GM12878 (cell line): Measurements from ENCODE around the gene FNDC3B. TPM values are rescaled to one million over a fixed set of nuclear protein-coding genes. Genes with fewer than 3 reads are reported as not detected.

Experiments used
- ATAC-seq: fragments of 200-7000 bp; cut with Tn5 transposase; 3 replicates; pipeline ENCODE4 v1.9.1; 2020; ENCODE audit warnings: mild to moderate bottlenecking, moderate library complexity
- BruUV-seq: library from RNA; stranded (reverse); fragments of 400-500 nt; replicated peaks from 2 replicates; lab custom pipeline; 2021; lab: Mats Ljungman, UMichigan
- CTCF ChIA-PET: fragments of 300-600 bp; sonication (Branson Sonifier 250); formaldehyde crosslinking; extraction: SDS; loops from one replicate; lab custom pipeline; 2021; ENCODE audit warnings: inconsistent platforms; lab: Yijun Ruan, JAX
- POLR2A ChIA-PET: fragments of 350-600 bp; formaldehyde crosslinking; extraction: SDS; loops from one replicate; lab custom pipeline; 2021; ENCODE audit warnings: inconsistent platforms; lab: Charles Lee
- RAD21 ChIA-PET: fragments of 300-600 bp; sonication (Branson Sonifier 250); formaldehyde crosslinking; loops from one replicate; lab custom pipeline; 2023; ENCODE audit warnings: antibody characterized with exemption; ENCODE audit not compliant: unreplicated experiment; lab: Charles Lee
- SMC1A ChIA-PET: fragments of 300-600 bp; sonication (Branson Sonifier 250); formaldehyde crosslinking; loops from one replicate; lab custom pipeline; 2023; ENCODE audit not compliant: unreplicated experiment, uncharacterized antibody; lab: Charles Lee
- DNase-seq: peaks from one replicate; pipeline ENCODE4 v3.0.0-alpha.2; 2011; ENCODE audit warnings: low read depth, low spot score
- FAIRE-seq: peaks from 3 replicates; lab custom pipeline; 2011; peaks lifted over from hg19 to GRCh38; lab: Jason Lieb, UNC
- H2AFZ ChIP-seq: 2 replicates; pipeline ENCODE4 v1.6.0; 2011; ENCODE audit warnings: low read depth, low read length, control low read depth; ENCODE audit not compliant: control insufficient read depth
- H3K27ac ChIP-seq: 2 replicates; pipeline ENCODE4 v1.5.1; 2011; ENCODE audit warnings: control low read depth; ENCODE audit not compliant: control insufficient read depth, insufficient read depth
- H3K27me3 ChIP-seq, 2 experiments: replicated peaks in 1 of 2; 2 replicates each; pipeline versions ENCODE4 v1.6.0 to v1.6.1; 2011; ENCODE audit warnings: low read length in 1 of 2; ENCODE audit not compliant: control insufficient read depth in 2 of 2, insufficient read depth in 2 of 2
- H3K36me3 ChIP-seq, 2 experiments: 2 replicates each; pipeline ENCODE4 v1.5.1; 2011; ENCODE audit warnings: low read length in 1 of 2; ENCODE audit not compliant: control insufficient read depth in 2 of 2, insufficient read depth in 2 of 2
- H3K4me1 ChIP-seq: 2 replicates; pipeline ENCODE4 v1.6.1; 2011; ENCODE audit warnings: mild to moderate bottlenecking, low read length, moderate library complexity, mixed read lengths; ENCODE audit not compliant: control insufficient read depth, insufficient read depth
- H3K4me2 ChIP-seq: 2 replicates; pipeline ENCODE4 v1.6.0; 2011; ENCODE audit warnings: control low read depth; ENCODE audit not compliant: control insufficient read depth, insufficient read depth
- H3K4me3 ChIP-seq: fragments of 200-600 bp; sonication (generic); 2 replicates; pipeline ENCODE4 v1.5.1; 2016
- H3K79me2 ChIP-seq: 2 replicates; pipeline ENCODE4 v1.6.0; 2011; ENCODE audit warnings: low read length; ENCODE audit not compliant: control insufficient read depth, insufficient read depth
- H3K9ac ChIP-seq: 2 replicates; pipeline ENCODE4 v1.8.0; 2011; ENCODE audit warnings: low read length, control low read depth, mixed read lengths; ENCODE audit not compliant: control insufficient read depth, insufficient read depth
- H3K9me3 ChIP-seq: replicated peaks from 3 replicates; pipeline ENCODE4 v1.5.1; 2011; ENCODE audit warnings: mild to moderate bottlenecking, low read length; ENCODE audit not compliant: control insufficient read depth, insufficient read depth
- H4K20me1 ChIP-seq: 2 replicates; pipeline ENCODE4 v1.6.0; 2011; ENCODE audit not compliant: control insufficient read depth, insufficient read depth
- CEBPB ChIP-seq, 2 experiments: fragments of 150-350 bp in 1 of 2; IDR thresholded peaks; 2 replicates each; pipeline ENCODE4 v1.6.1; 2012 to 2014; ENCODE audit warnings: low read depth in 2 of 2, low read length in 2 of 2, borderline replicate concordance in 1 of 2, inconsistent platforms in 1 of 2
- HDAC2 ChIP-seq: fragments of 200-600 bp; sonication (generic); IDR thresholded peaks from 2 replicates; pipeline ENCODE4 v1.6.1; 2017
- MEF2B ChIP-seq: fragments of 450-650 bp; IDR thresholded peaks from 2 replicates; pipeline ENCODE4 v1.6.1; 2018; ENCODE audit warnings: mild to moderate bottlenecking, moderate library complexity; ENCODE audit not compliant: partially characterized antibody, poor library complexity, severe bottlenecking
- SREBF1 ChIP-seq: IDR thresholded peaks from 2 replicates; pipeline ENCODE4 v1.6.1; 2012; ENCODE audit warnings: mild to moderate bottlenecking, low read length
- SREBF2 ChIP-seq: IDR thresholded peaks from 2 replicates; pipeline ENCODE4 v1.6.1; 2012; ENCODE audit warnings: mild to moderate bottlenecking, low read length
- STAT1 ChIP-seq: fragments of 450-650 bp; conservative IDR thresholded peaks from 2 replicates; pipeline ENCODE4 v1.6.1; 2014; ENCODE audit warnings: antibody characterized with exemption, mild to moderate bottlenecking
- TBL1XR1 ChIP-seq: IDR thresholded peaks from 2 replicates; pipeline ENCODE4 v1.6.1; 2012; ENCODE audit warnings: low read depth, low read length, improper control_type of control experiment
- YY1 ChIP-seq: IDR thresholded peaks from 2 replicates; pipeline ENCODE4 v1.6.1; 2011; ENCODE audit warnings: low read depth, mild to moderate bottlenecking, low read length
- ZBTB11 ChIP-seq: fragments of 450-650 bp; formaldehyde crosslinking; IDR thresholded peaks from 2 replicates; pipeline ENCODE4 v1.5.0; 2022; ENCODE audit warnings: mild to moderate bottlenecking, missing genetic modification characterization
- ZNF217 ChIP-seq: fragments of 450-650 bp; IDR thresholded peaks from 2 replicates; pipeline ENCODE4 v1.6.1; 2017; ENCODE audit warnings: antibody characterized with exemption, mild to moderate bottlenecking
- WGBS: methylation state at CpG from one replicate; pipeline ENCODE4 v1.1.6; 2016; ENCODE audit warnings: low lambda C conversion rate; ENCODE audit not compliant: insufficient replicate concordance, insufficient coverage; ENCODE audit errors: missing lambda C conversion rate; 5-methylcytosine and 5-hydroxymethylcytosine counted together
- in situ Hi-C: fragments of 300-500 bp; cut with MboI; formaldehyde crosslinking; loops from 9 replicates; pipeline ENCODE4 v1.14.3; 2018; ENCODE audit warnings: mixed read lengths
- intact Hi-C: fragments of 100-400 bp; cut with micrococcal nuclease; formaldehyde crosslinking; loops from one replicate; pipeline ENCODE4 v1.14.2; 2022; ENCODE audit not compliant: unreplicated experiment
- polyA plus RNA-seq, 11 experiments: library from polyadenylated mRNA; depleted of rRNA in 4 of 11; unstranded in 6 of 11; stranded (reverse) in 5 of 11; fragments of >200 nt; fragmentation: Nextera tagmentation in 4 of 11; fragmentation: Illumina TruSeq in 1 of 11; extraction: Ambion mirVana in 4 of 11; extraction: Trizol in 1 of 11; gene quantifications; 1 replicate in 1 of 11; 2 replicates in 10 of 11; pipeline versions ENCODE4 v1.2.1 to v1.2.3, GENCODE V29; 2011 to 2016; ENCODE audit warnings: inconsistent platforms in 2 of 11, missing spikeins in 2 of 11, low read depth in 1 of 11
- total RNA-seq, 4 experiments: library from RNA; depleted of rRNA in 3 of 4; stranded (reverse); fragments of >200 nt in 3 of 4; fragmentation: Illumina TruSeq in 1 of 4; extraction: Trizol in 1 of 4; gene quantifications; 2 replicates each; pipeline versions ENCODE4 v1.2.1 to v1.2.3, GENCODE V29; 2013 to 2021
- TF ChIP-seq, protein P1 (sequence below): IDR thresholded peaks from 2 replicates; pipeline ENCODE4 v1.6.1; 2012; ENCODE audit warnings: low read depth, low read length, improper control_type of control experiment
- TF ChIP-seq, protein P2 (sequence below), 3 experiments: IDR thresholded peaks in 2 of 3; conservative IDR thresholded peaks in 1 of 3; 2 replicates each; pipeline ENCODE4 v1.5.1; 2011; ENCODE audit warnings: low read depth in 3 of 3, low read length in 3 of 3, mild to moderate bottlenecking in 3 of 3, control low read depth in 2 of 3, moderate library complexity in 2 of 3, inconsistent platforms in 1 of 3, mixed read lengths in 1 of 3; ENCODE audit not compliant: control insufficient read depth in 2 of 3, insufficient read depth in 1 of 3; ENCODE audit errors: extremely low read depth in 1 of 3
- TF ChIP-seq, protein P3 (sequence below): IDR thresholded peaks from 2 replicates; pipeline ENCODE4 v1.6.1; 2012; ENCODE audit warnings: low read depth, low read length, improper control_type of control experiment

Gene FNDC3B
- total and polyA plus RNA-seq, 10 of the 15 experiments (the other 5 are each of a cell fraction or from before 2014, with no cell fraction given): 7.9 to 35.0 (median 18.5) TPM

GRCh38 chr3:172106037-172106954 is 66.9 kb downstream of the FNDC3B start:
- ATAC-seq: no peak
- peak overlapping the region; percentile 56 for H3K4me2 ChIP-seq
- peak overlapping the region; percentile 14 for H3K9ac ChIP-seq
- ChIA-PET POLR2A (interaction anchor here (0.6 to 3.1 kb wide), 22 partner anchors 9 to 412 kb away, joined by 3 to 17 read pairs (median 4); partner anchors contain the start of gene FNDC3B), SMC1A (interaction anchor here (0.7 to 10.8 kb wide), 35 partner anchors 8 to 299 kb away, joined by 3 to 169 read pairs (median 6); partner anchors contain the start of gene FNDC3B), RAD21 (interaction anchor here (0.7 to 6.1 kb wide), 32 partner anchors 10 to 318 kb away, joined by 3 to 92 read pairs (median 5); partner anchors contain the start of gene FNDC3B), CTCF (interaction anchor here (0.5 to 3.1 kb wide), 14 partner anchors 9 to 226 kb away, joined by 3 to 19 read pairs (median 4); no protein-coding TSS in a partner anchor)
- no peaks in the 10 kb centered on the region for H3K9me3 ChIP-seq
- no peak for DNase-seq
- no peak overlapping the region for H2AFZ ChIP-seq
- peaks cover 58% of the 10 kb centered on the region for H3K4me1 ChIP-seq
- no peaks in the 10 kb centered on the region for H3K27me3 ChIP-seq
- peak overlapping the region; percentile 81 for H3K27ac ChIP-seq
- intact Hi-C loops: no loop called here
- no peaks in the 10 kb centered on the region for H4K20me1 ChIP-seq
- in situ Hi-C loops: no loop called here
- BruUV-seq: no TSS peak
- peaks cover 67% of the 10 kb centered on the region for H3K79me2 ChIP-seq
- peak overlapping the region; percentile 20; the same call in 1 of the 2 replicates for H3K4me3 ChIP-seq
- 99% methylated on average over 4 of the region's 4 CpGs for WGBS
- 0 out of 4 replicates have a peak, but pooled peaks cover 0 to 3% of the 10 kb centered on the region in 2 experiments for H3K36me3 ChIP-seq
- no peak for FAIRE-seq
- no peak for TF ChIP-seq HDAC2
- TF ChIP-seq STAT1: no peak
- TF ChIP-seq ZBTB11 (CRISPR knock-in tag): no peak
- TF ChIP-seq SREBF2: no peak
- TF ChIP-seq, protein P1, sequence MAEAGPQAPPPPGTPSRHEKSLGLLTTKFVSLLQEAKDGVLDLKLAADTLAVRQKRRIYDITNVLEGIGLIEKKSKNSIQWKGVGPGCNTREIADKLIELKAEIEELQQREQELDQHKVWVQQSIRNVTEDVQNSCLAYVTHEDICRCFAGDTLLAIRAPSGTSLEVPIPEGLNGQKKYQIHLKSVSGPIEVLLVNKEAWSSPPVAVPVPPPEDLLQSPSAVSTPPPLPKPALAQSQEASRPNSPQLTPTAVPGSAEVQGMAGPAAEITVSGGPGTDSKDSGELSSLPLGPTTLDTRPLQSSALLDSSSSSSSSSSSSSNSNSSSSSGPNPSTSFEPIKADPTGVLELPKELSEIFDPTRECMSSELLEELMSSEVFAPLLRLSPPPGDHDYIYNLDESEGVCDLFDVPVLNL: no peak
- no peak for TF ChIP-seq TBL1XR1
- TF ChIP-seq YY1: no peak
- no peak; a peak in 1 of 4 replicates for TF ChIP-seq CEBPB (IDR thresholded peaks at IDR 0.05; ENCODE audit: borderline replicate concordance in 1 of 2, low read depth in 2 of 2, low read length in 2 of 2)
- TF ChIP-seq, protein P2, sequence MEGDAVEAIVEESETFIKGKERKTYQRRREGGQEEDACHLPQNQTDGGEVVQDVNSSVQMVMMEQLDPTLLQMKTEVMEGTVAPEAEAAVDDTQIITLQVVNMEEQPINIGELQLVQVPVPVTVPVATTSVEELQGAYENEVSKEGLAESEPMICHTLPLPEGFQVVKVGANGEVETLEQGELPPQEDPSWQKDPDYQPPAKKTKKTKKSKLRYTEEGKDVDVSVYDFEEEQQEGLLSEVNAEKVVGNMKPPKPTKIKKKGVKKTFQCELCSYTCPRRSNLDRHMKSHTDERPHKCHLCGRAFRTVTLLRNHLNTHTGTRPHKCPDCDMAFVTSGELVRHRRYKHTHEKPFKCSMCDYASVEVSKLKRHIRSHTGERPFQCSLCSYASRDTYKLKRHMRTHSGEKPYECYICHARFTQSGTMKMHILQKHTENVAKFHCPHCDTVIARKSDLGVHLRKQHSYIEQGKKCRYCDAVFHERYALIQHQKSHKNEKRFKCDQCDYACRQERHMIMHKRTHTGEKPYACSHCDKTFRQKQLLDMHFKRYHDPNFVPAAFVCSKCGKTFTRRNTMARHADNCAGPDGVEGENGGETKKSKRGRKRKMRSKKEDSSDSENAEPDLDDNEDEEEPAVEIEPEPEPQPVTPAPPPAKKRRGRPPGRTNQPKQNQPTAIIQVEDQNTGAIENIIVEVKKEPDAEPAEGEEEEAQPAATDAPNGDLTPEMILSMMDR (IDR thresholded peaks at IDR 0.05 in 2 of 3, conservative IDR thresholded peaks at IDR 0.05 in 1 of 3; ENCODE audit: control insufficient read depth in 2 of 3, extremely low read depth in 1 of 3, insufficient read depth in 1 of 3, low read depth in 3 of 3, low read length in 3 of 3): no peak
- no peak for TF ChIP-seq SREBF1
- TF ChIP-seq, protein P3, sequence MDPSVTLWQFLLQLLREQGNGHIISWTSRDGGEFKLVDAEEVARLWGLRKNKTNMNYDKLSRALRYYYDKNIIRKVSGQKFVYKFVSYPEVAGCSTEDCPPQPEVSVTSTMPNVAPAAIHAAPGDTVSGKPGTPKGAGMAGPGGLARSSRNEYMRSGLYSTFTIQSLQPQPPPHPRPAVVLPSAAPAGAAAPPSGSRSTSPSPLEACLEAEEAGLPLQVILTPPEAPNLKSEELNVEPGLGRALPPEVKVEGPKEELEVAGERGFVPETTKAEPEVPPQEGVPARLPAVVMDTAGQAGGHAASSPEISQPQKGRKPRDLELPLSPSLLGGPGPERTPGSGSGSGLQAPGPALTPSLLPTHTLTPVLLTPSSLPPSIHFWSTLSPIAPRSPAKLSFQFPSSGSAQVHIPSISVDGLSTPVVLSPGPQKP: no peak
- TF ChIP-seq ZNF217: no peak
- no peak for TF ChIP-seq MEF2B
